Frontal cortex (tissue), 1 donor: ENCODE data around the gene RNU6-9. TPM values are rescaled to one million over a fixed set of nuclear protein-coding genes. Genes with fewer than 3 reads are reported as not detected.

Source experiments
- small RNA-seq: library from RNA; depleted of rRNA; stranded (forward); fragments of <200 nt; gene quantifications from one replicate; pipeline ENCODE3, GENCODE V24; 2014
- total RNA-seq: library from RNA; depleted of rRNA; stranded (reverse); fragments of >200 nt; gene quantifications from one replicate; pipeline ENCODE4 v1.2.3, GENCODE V29; 2014

The RNU6-9 gene
- total RNA-seq, 1 donor from 2014 or later = not detected

Small RNA genes lying within 50 kb of the gene (small RNA-seq; reads per million reads assigned to genes)
- gene RNU6-9 = not detected

Other genes starting within 250 kb of the RNU6-9 start
- 17.5 TPM for gene RNF126, start 230.3 kb upstream of the RNU6-9 start, total RNA-seq
- 2.0 TPM for gene FSTL3, start 217.1 kb upstream of the RNU6-9 start, total RNA-seq
- gene PRSS57, start 198.0 kb upstream of the RNU6-9 start, total RNA-seq = not detected
- gene PALM, start 184.5 kb upstream of the RNU6-9 start, total RNA-seq = 87.2 TPM
- gene MISP, start 142.4 kb upstream of the RNU6-9 start, total RNA-seq = 0.41 TPM
- 28.1 TPM for gene PTBP1, start 96.0 kb upstream of the RNU6-9 start, total RNA-seq
- 119 TPM for gene PLPPR3, start 71.5 kb upstream of the RNU6-9 start, total RNA-seq
- gene AZU1, start 65.6 kb upstream of the RNU6-9 start, total RNA-seq = 0.41 TPM
- 1.2 TPM for gene PRTN3, start 52.5 kb upstream of the RNU6-9 start, total RNA-seq
- not detected for gene ELANE, start 41.2 kb upstream of the RNU6-9 start, total RNA-seq
- gene CFD, start 33.8 kb upstream of the RNU6-9 start, total RNA-seq = 0.82 TPM
- 15.9 TPM for gene MED16, start 297 bp upstream of the RNU6-9 start, total RNA-seq
- gene R3HDM4, start 19.7 kb downstream of the RNU6-9 start, total RNA-seq = 26.5 TPM
- gene KISS1R, start 23.8 kb downstream of the RNU6-9 start, total RNA-seq = 0.41 TPM
- 2.4 TPM for gene ARID3A, start 32.6 kb downstream of the RNU6-9 start, total RNA-seq
- gene WDR18, start 90.9 kb downstream of the RNU6-9 start, total RNA-seq = 45.7 TPM
- gene GRIN3B, start 106.9 kb downstream of the RNU6-9 start, total RNA-seq = under 0.01 TPM
- gene TMEM259, start 127.6 kb downstream of the RNU6-9 start, total RNA-seq = 29.3 TPM
- gene RNU6-2, start 128.0 kb downstream of the RNU6-9 start, total RNA-seq = not detected
- 8.2 TPM for gene CNN2, start 133.1 kb downstream of the RNU6-9 start, total RNA-seq
- 2.0 TPM for gene ABCA7, start 146.6 kb downstream of the RNU6-9 start, total RNA-seq
- 1.2 TPM for gene ARHGAP45, start 173.7 kb downstream of the RNU6-9 start, total RNA-seq
- 35.5 TPM for gene POLR2E, start 201.9 kb downstream of the RNU6-9 start, total RNA-seq
- gene GPX4, start 210.5 kb downstream of the RNU6-9 start, total RNA-seq = 150 TPM